ENCODE results near the gene PLCXD3. TPM values are rescaled to one million over a fixed set of nuclear protein-coding genes. Genes with fewer than 3 reads are reported as not detected.

PLCXD3 gene
- total and polyA plus RNA-seq, 7 donors, result 0.23 to 2.9 (median 1.6) TPM

- Histone ChIP-seq H3K27me3 (no peaks in the 10 kb centered on the region), H3K9me3 (peaks cover 0 to 1% (median 0%) of the 10 kb centered on the region in 4 donors), H3K4me1 (no peaks in the 10 kb centered on the region), H3K27ac (no peak overlapping the region), H3K4me3 (no peak overlapping the region), H3K36me3 (no peaks in the 10 kb centered on the region)
- intact Hi-C loops (cut with DNase I), result no loop called here
- WGBS, 2 donors, result 31 to 57% methylated on average over 4 of the region's 4 CpGs
- TF ChIP-seq EP300 (IDR thresholded peaks at IDR 0.05) (no peak), POLR2AphosphoS5 (IDR thresholded peaks at IDR 0.05) (no peak), CTCF (IDR thresholded peaks at IDR 0.05) (no peak), POLR2A (IDR thresholded peaks at IDR 0.05) (no peak)
- no peak for DNase-seq
These were observed 16.3 kb upstream of the PLCXD3 start for GRCh38 chr5:41526699-41527098.

- Histone ChIP-seq H3K36me3 (no peaks in the 10 kb centered on the region), H3K4me3 (no peak overlapping the region), H3K27me3 (no peaks in the 10 kb centered on the region), H3K27ac (no peak overlapping the region), H3K4me1 (no peaks in the 10 kb centered on the region), H3K9me3 (no peaks in the 10 kb centered on the region)
- intact Hi-C loops (cut with DNase I), result no loop called here
- no peak for DNase-seq
- TF ChIP-seq CTCF (IDR thresholded peaks at IDR 0.05) (no peak), EP300 (IDR thresholded peaks at IDR 0.05) (no peak), POLR2A (IDR thresholded peaks at IDR 0.05) (no peak), POLR2AphosphoS5 (IDR thresholded peaks at IDR 0.05) (no peak)
These were observed 13.8 kb upstream of the PLCXD3 start for GRCh38 chr5:41524174-41524573.

DNA sequence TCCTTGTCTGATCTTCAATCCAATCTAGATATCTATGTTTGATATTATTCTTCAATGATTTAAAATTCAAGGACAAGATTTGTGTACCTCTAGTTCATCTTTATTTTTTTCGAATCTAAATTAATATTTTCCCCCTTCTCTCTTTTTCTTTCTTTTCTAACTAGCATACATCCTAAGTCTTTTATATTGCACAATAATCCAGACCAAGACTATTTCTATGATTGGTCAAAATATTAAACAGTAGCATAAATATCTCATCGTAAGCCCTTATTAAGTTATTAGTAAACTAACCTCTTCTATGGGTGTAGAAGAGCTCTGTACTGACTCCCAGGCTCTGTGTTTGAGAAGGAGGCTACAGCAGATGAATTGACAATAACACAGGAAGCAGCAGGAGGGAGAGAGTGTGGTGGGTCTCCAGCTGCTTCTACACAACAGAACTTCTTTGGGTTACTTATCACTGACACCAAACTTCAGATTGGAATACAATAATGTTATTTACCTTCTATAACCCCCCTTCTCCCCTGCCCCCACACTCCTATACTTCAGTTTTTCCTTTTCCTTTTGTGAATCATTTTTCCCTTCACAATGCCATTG is 11.9 kb upstream of the PLCXD3 start:
- H3K27ac ChIP-seq, result no peak overlapping the region
- TF ChIP-seq EP300 (IDR thresholded peaks at IDR 0.05) (no peak), POLR2AphosphoS5 (IDR thresholded peaks at IDR 0.05) (no peak), POLR2A (IDR thresholded peaks at IDR 0.05) (no peak), CTCF (IDR thresholded peaks at IDR 0.05) (no peak)

DNA sequence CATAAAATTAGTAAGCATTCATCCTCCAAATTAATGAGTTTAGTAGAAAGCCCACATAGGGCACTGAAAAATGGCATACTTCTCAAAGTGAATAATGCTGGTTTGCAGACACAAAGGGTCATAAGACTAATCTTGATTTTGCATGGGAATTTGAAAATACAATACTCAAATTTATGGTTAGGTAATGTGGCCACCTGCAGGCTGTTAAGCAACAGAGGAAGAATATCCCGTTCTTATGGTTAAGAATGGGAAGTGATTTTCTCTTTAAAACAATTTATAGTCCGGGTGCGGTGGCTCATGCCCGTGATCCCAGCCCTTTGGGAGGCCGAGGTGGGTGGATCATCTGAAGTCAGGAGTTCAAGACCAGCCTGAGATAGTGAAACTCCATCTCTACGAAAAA is 9.4 kb upstream of the PLCXD3 start:
- Histone ChIP-seq H3K27me3 (no peaks in the 10 kb centered on the region), H3K4me1 (no peaks in the 10 kb centered on the region), H3K9me3 (no peaks in the 10 kb centered on the region), H3K27ac (no peak overlapping the region), H3K36me3 (no peaks in the 10 kb centered on the region), H3K4me3 (no peak overlapping the region)
- intact Hi-C loops (cut with DNase I), result no loop called here
- DNase-seq, result no peak
- 26 to 65% methylated on average over 6 of the region's 6 CpGs for WGBS, 2 donors
- TF ChIP-seq EP300 (IDR thresholded peaks at IDR 0.05) (no peak), POLR2AphosphoS5 (IDR thresholded peaks at IDR 0.05) (no peak), POLR2A (IDR thresholded peaks at IDR 0.05) (no peak), CTCF (IDR thresholded peaks at IDR 0.05) (no peak)

More for the DNA sequence above, 11.9 kb upstream of the PLCXD3 start:
- DNase-seq, result no peak
- intact Hi-C loops (cut with DNase I), result no loop called here
- no peaks in the 10 kb centered on the region for H3K27me3 ChIP-seq
- 84 to 85% methylated on average over 2 of the region's 2 CpGs for WGBS, 2 donors
- no peak overlapping the region for H3K4me3 ChIP-seq
- H3K36me3 ChIP-seq, result no peaks in the 10 kb centered on the region
- H3K4me1 ChIP-seq, result no peaks in the 10 kb centered on the region
- no peaks in the 10 kb centered on the region for H3K9me3 ChIP-seq

- no peak overlapping the region for H3K4me3 ChIP-seq
- intact Hi-C loops (cut with DNase I), result no loop called here
- H3K9me3 ChIP-seq, result no peaks in the 10 kb centered on the region
- H3K36me3 ChIP-seq, result no peaks in the 10 kb centered on the region
- H3K27ac ChIP-seq, result no peak overlapping the region
- DNase-seq, result no peak
- no peaks in the 10 kb centered on the region for H3K4me1 ChIP-seq
- TF ChIP-seq EP300 (IDR thresholded peaks at IDR 0.05) (no peak), POLR2AphosphoS5 (IDR thresholded peaks at IDR 0.05) (no peak)
- H3K27me3 ChIP-seq, result peaks cover 0 to 5% (median 0%) of the 10 kb centered on the region in 3 donors
These were observed 7.5 kb upstream of the PLCXD3 start for GRCh38 chr5:41517909-41518308.
